Renal cortex interstitium (tissue), 11 donors: ENCODE measurements around the gene SERPINA10. TPM values are rescaled to one million over a fixed set of nuclear protein-coding genes. Genes with fewer than 3 reads are reported as not detected.
"Not testable (repeated sequence)": the region's sequence is repeated elsewhere in the genome, so short reads cannot be mapped to it uniquely, and the experiment has no call there.

Experiments used
- DNase-seq, 11 donors: peaks; one replicate each; pipeline ENCODE4 v3.0.0-alpha.2; 2013; ENCODE audit warnings: low read depth in 9 of 11, low spot score in 4 of 11; ENCODE audit errors: extremely low read depth in 1 of 11
- polyA plus RNA-seq, 3 donors: library from polyadenylated mRNA; unstranded; fragments of 120-200 nt; gene quantifications; one replicate each; pipeline ENCODE4 v1.2.1, GENCODE V29; 2013; ENCODE audit not compliant: insufficient read length in 3 of 3

SERPINA10 gene
- polyA plus RNA-seq, 3 donors = 0.06 to 0.27 (median 0.11) TPM

GRCh38 chr14:94317259-94317658 lies 24.2 kb upstream of the SERPINA10 start:
- no peak for DNase-seq

- DNase-seq = no peak
Observed at GRCh38 chr14:94316692-94317091, 23.6 kb upstream of the SERPINA10 start.

DNA sequence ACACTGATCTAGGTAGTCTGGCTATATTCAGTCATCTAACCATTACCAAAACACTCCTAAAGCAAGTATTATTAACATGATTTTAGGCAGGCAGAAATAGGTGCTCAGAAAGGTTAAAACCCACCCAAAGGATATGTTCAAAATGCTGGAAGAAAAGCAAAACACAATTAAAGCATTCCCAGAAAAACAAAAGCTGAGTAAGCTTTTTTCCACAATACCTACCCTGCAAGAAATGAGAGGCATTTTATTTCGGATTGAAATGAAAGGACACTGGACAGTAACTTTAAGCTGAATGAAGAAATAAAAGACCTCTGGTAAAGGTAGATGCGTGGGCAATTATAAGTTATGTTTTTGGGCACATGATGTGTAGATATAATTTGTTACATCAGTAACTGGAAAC lies 21.8 kb upstream of the SERPINA10 start:
- no peak for DNase-seq

- DNase-seq = no peak
Observed at GRCh38 chr14:94313991-94314655, 21.1 kb upstream of the SERPINA10 start.

DNA sequence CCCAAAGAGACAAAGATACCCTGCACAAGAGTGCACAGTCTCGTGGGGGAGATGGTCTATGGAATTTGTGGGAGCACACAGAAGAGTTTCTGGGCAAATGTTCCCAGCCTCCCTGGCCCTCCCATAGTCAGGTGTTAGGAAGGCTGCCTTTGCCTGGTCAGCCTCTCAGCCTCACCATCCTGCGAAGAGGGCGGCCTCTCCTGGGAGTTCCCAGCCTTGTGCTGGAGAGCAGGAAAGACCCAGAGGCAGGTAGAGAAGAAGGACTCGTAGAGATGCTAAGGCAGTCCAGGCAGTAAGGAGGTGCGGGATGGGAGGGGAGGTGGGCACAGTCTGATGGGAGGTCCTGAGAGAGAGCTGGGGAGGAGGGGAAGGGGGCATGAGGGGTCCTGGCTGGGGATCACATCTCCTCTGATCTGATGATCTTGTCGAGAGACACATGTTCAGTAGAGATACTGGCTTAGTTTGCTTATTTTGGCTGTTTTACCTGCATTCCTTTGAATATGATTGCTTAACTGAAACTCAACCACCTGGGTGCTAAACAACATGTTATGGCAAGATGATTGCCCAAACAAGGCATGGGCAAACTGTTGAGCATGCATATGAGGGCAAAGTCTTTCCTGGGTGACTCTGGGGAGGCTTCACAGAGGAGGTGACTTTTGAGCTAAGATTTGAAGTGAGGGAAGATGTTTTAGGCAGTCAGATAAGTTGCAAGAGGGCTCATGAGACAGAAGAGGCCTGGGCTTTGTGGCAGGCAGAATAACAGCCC lies 19.6 kb upstream of the SERPINA10 start:
- no peak for DNase-seq

GRCh38 chr14:94310248-94310647 lies 17.2 kb upstream of the SERPINA10 start:
- no peak for DNase-seq

- no peak for DNase-seq
Observed at GRCh38 chr14:94309721-94310120, 16.7 kb upstream of the SERPINA10 start.

- DNase-seq = no peak
Observed at GRCh38 chr14:94307410-94307992, 14.4 kb upstream of the SERPINA10 start.

GRCh38 chr14:94306047-94306978 lies 13.2 kb upstream of the SERPINA10 start:
- DNase-seq = no peak

GRCh38 chr14:94305620-94306019 lies 12.6 kb upstream of the SERPINA10 start:
- no peak for DNase-seq

DNA sequence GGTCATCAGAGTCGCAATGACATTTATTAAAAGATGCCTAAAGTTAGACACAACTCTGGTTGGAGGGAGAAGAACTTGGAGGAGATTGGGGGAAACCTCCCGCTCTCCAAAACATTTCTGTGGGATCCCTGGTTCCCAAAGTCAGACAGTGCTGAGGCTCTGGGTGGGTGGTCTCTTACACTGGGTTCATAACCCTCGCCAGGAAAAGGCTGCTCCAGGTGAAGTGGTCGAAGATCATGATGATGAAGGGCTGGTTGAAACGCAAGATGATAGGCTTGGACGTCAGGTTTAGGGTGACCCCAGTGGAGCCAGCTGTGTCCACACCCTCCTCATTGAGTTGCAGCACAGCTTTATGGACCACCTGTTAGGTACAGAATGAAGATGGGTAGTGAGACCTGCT lies 11.2 kb upstream of the SERPINA10 start:
- no peak for DNase-seq

GRCh38 chr14:94303111-94303510 lies 10.0 kb upstream of the SERPINA10 start:
- DNase-seq = no peak

DNA sequence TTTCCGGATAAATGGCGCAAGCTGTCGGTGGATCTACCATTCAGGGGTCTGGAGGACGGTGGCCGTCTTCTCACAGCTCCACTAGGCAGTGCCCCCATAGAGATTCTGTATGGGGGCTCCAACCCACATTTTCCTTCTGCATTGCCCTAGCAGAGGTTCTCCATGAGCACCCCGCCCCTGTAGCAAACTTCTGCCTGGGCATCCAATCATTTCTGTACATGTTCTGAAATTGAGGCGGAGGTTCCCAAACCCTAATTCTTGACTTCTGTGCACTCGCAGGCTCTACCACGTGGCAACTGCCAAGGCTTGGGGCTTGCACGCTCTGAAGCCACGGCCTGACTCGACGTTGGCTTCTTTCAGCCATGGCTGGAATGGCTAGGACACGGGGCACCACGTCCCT lies 5.1 kb upstream of the SERPINA10 start:
- no peak for DNase-seq

DNA sequence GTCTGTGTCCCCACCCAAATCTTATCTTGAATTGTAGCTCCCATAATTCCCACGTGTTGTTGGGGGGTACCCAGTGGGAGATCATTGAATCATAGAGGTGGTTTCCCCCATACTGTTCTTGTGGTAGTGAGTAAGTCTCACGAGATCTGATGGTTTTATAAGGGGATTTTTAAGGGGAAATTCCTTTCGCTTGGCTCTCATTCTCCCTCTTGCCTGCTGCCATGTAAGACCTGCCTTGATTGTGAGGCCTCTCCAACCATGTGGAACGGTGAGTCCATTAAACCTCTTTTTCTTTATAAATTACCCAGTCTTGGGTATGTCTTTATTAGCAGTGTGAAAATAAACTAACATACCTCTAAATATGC lies 3.1 kb upstream of the SERPINA10 start:
- DNase-seq = not testable (repeated sequence)

- DNase-seq = no peak
Observed at GRCh38 chr14:94295360-94296180, 2.5 kb upstream of the SERPINA10 start.

DNA sequence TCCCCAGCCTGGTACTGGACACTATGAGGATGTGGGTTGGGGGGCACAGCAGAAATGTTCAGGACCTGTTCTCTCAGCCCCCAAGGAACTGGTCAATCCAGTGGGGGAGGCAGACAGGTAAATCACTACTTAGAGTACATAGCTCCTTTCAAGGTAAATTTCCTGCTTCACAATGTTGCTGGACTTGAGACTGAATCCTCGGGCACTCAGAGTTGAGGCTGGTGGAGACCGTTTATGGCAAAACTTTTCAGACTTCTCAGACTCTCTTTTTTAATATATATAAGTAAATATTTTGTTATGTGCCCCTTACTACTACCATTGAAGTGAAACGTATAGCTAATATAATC lies 483 bp upstream of the SERPINA10 start:
- DNase-seq = no peak

GRCh38 chr14:94292526-94292871 lies 569 bp downstream of the SERPINA10 start:
- DNase-seq = no peak

- DNase-seq = no peak
Observed at GRCh38 chr14:94291906-94292525, 1.1 kb downstream of the SERPINA10 start.
